Fibroblast of peridontal ligament (primary cell): Measurements from ENCODE around the gene KLHL36.

ENCODE experiments used
- DNase-seq: peaks from one replicate; pipeline ENCODE4 v3.0.0-alpha.2; 2010; ENCODE audit errors: extremely low read depth

KLHL36 gene

DNA sequence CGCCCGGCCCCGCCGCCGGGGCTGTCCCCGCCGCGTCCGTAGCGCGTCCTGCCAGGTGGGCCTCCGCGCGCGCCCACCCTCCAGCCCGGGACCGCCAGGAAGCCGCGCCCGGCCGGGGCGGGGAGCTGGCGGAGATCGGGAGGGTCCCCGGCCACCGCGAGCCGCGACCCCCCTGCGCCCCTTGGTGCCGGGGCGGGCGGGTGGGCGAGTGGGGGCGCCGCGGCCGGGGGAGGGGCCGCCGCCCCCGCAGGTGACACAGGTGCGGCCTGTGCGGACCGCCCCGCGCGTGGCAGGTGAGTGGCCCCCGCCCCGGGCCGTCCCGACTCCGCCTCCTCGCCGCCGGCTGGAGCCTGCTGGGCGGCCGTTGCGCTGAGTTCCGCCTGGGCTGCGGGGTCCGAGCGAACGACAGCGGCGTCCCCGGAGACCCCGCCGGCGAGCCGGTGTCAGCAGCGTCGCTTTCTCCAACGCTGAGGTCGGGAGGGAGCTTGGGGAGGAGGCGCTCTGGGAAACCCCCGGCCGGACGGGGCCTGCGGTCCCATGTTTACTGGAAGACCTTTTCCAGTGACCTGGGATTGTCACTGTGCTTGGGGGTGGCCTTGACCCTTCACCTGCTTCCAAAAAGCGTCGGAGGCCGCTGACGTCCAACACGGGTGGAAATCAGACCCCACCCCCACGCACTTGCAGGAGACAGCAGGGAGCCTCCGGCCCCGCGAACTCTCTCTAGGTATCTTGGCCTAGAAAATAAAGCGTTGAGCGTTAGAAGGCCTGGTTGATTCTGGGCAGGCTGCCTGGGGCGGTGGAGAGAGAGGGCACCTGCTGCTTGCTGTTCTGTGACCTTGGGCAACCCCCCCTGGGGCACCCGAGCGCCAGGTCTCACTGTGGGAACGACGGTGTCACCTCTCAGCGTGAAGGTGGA is 542 bp downstream of the KLHL36 start:
- no peak for DNase-seq

DNA sequence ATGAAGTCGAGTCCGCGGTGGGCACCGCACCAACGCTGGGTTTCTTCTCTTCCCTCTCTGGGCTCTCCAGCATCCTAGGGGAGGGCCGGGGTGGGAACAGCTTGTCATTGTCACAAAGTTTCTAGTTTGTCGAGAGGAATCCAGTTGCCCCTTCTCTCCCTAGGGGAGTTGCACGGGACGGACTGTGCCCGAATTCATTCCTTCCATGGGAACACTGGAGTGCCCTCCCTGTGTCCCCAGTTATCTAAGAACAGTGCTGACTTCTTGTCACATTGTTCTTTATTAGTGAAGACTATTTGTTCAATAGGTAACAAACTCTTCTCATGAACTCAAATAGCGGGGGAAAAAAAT is 1.2 kb downstream of the KLHL36 start:
- DNase-seq = no peak

- DNase-seq = peak; percentile 43
Observed at GRCh38 chr16:84650062-84650991, 2.0 kb downstream of the KLHL36 start.

DNA sequence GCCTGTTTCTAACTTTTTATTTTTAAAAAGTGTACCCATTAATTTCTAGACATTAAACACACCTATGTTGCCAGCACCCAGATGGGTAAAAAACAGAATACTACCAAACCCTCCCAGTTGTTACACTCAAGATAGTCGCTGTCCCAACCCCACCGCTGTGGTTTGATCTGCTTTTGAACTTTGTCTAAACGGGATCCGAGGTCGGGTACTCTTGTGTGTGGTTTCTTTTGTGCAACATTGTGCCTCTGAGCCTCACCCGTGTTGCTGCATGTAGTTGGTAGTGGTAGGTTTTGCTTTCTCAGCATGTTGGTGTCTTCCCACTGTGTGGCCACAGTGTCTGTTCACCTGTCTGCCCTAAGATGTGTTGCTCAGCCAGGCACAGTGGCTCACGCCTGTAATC is 4.3 kb downstream of the KLHL36 start:
- no peak for DNase-seq

GRCh38 chr16:84654238-84654637 is 5.9 kb downstream of the KLHL36 start:
- no peak for DNase-seq

DNA sequence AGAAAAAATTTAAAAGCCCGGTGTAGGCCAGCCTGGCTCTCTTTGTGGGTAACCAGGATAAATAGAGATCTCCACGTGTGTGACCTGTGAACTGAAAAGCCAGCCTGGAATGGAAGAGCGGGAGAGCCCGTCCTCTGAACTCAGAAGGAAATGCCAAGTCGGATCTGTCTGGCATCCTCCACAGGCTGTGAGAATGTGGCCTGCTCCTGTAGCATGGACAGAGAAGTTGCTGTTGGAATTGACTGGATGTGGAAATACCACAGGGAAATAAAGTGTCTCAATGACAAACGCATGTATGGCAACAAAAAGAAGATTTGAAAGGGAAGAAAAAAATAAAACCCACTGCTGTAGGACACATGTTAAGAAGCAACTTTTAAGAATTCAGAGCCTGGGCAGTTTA is 6.7 kb downstream of the KLHL36 start:
- DNase-seq = no peak

DNA sequence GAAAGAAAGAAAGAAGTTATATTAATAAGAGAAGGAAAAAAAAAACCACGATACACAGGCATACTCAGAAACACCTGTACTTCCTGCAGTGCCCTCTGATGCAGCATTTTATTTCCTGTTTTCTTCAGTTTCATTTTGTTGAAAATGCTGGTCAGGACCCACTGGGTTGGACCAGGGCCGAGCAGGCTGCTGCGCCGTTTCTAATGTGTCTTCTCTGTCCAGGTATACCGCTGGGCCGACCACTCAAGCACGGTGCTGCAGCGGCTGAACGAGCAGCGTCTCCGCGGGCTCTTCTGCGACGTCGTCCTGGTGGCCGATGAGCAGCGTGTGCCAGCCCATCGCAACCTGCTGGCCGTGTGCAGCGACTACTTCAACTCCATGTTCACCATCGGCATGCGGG is 8.3 kb downstream of the KLHL36 start:
- DNase-seq = no peak

DNA sequence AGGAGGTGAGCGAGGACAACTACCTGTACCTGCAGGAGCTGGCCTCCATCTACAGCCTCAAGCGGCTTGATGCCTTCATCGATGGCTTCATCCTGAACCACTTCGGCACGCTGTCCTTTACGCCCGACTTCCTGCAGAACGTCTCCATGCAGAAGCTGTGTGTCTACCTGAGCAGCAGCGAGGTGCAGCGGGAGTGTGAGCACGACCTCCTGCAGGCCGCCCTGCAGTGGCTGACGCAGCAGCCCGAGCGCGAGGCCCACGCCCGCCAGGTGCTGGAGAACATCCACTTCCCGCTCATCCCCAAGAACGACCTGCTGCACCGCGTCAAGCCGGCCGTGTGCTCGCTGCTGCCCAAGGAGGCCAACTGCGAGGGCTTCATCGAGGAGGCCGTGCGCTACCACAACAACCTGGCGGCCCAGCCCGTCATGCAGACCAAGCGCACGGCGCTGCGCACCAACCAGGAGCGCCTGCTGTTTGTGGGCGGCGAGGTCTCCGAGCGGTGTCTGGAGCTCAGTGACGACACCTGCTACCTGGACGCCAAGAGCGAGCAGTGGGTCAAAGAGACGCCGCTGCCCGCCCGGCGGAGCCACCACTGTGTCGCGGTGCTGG is 9.0 kb downstream of the KLHL36 start:
- DNase-seq = no peak

DNA sequence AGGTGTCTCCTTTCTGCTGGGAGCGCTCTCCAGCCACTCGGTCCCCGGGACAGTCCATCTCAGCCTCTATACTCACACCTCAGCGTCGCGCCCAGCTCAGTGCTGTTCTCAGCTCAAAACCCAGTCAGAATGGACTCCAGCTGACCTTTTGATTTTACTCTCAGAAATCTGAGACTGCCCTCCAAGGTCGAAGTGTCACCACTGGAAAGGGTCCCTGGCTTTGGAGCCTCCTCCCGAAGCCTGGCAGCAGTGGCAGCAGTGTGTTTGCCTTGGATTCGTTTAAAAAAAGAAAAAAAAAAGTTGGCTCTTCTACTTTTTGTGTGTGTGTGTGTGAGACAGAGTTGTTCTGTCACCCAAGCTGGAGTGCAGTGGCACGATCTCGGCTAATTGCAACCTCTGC is 10.4 kb downstream of the KLHL36 start:
- no peak for DNase-seq

DNA sequence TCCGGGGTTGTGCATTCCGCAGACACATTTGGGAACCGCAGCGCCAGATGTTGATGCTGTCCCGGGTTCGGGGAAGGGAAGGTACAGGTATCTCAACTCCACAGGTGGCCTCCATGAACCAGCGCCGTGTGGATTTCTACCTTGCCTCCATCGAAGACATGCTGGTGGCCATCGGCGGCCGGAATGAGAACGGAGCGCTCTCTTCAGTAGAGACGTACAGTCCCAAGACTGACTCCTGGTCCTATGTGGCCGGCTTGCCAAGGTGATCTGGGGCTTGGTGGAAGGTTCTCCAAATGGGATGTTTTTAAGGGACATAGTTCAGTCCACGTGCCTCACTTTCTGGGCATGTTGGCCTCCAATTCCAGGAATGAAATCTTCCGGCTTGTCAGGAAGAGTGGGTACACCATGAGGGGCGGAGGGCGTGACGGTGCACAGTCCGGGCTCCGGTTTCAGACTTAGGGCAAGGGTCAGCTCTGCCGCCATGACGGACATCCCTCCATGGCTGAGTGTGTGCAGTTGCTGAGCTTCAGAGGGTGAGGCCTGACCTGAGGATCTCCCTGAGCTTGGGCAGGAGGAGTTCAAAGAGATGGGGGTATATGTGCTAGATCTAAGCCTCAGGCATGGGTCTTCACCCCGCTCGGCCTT is 11.5 kb downstream of the KLHL36 start:
- no peak for DNase-seq

GRCh38 chr16:84660973-84661372 is 12.7 kb downstream of the KLHL36 start:
- DNase-seq = no peak

DNA sequence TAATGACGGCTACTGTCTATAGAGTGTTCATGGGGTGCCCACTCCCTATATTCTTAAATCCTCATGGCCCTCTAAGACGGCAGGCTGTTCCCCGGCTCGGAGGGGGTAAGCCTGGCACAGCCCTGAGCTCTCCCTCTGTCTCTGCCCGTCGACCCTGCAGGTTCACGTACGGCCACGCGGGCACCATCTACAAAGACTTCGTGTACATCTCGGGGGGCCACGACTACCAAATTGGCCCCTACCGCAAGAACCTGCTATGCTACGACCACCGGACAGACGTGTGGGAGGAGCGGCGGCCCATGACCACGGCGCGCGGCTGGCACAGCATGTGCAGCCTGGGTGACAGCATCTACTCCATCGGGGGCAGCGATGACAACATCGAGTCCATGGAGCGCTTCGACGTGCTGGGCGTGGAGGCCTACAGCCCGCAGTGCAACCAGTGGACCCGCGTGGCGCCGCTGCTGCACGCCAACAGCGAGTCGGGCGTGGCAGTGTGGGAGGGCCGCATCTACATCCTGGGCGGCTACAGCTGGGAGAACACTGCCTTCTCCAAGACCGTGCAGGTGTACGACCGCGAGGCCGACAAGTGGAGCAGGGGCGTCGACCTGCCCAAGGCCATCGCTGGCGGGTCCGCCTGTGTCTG is 13.2 kb downstream of the KLHL36 start:
- DNase-seq = no peak

DNA sequence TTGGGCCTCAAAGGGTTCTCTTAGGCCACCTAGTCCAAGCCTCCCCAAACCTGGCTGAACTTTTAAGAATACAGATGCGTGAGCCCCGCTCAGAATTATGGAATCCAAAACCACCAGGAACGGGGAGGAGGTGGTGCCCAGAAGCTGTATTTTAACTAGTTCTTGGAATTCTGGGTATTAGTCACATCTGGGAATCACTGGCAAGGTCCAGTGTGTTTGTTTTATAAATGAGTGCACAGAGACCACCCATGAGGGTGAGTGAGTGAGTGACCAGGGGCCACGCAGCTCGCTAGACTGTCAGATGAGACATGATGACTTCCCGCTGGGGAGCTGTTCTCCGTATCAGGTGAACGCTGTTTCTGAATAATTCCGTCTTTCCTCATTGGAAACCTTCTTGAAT is 14.2 kb downstream of the KLHL36 start:
- no peak for DNase-seq

DNA sequence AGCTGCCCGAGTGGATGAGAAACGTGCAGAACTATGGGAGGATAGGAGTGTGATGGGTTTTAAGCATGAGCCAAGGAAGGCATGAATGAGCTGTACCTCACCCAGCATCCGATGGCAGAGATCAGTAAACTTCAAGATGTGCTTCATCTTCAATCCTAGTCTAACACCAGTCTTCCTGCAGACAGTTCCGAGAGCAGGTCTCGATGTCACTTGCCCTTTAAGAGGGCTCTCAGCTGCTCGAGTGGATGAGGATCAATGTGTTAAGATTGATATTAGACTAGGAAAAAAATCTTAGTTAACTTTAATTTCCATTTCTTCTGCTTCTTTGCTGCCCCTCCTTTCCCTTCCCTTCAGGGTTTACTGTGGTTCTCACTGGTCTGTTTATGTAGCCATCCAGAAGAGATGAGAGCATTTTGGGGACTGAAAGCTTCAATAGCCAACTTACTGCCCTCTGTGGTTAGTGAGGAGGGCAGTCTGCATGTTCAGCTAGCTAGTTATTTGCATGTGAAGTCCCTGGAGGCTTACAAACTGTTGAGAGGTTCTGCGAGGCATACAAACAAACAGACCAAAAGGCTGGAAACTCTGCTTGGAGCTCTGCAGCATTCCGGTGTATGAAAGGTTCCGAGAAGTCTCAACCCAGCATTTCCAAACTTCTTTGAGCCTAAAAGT is 15.3 kb downstream of the KLHL36 start:
- peak; percentile 67 for DNase-seq

GRCh38 chr16:84665359-84665758 is 17.0 kb downstream of the KLHL36 start:
- DNase-seq = no peak

DNA sequence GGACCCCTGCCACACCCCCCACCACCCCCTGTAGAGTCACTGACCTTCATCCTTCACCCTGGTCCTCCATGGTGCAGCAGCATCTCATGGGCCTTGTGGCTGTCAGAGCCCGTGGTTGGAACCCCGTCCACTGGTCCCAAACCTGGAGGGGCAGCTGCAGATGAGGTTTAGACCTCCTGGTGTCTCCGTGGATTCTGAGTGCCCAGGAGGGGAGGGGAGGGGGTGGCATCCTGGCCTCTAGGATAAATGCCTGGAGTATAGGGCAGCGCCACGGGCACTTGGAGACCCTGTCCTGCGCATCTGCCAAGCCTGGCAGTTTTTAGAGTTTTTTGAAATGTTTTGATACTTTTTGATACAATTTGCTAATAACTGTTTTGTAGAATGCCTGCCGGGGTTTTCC is 17.5 kb downstream of the KLHL36 start:
- DNase-seq = no peak

GRCh38 chr16:84667600-84668309 is 19.4 kb downstream of the KLHL36 start:
- DNase-seq = no peak

DNA sequence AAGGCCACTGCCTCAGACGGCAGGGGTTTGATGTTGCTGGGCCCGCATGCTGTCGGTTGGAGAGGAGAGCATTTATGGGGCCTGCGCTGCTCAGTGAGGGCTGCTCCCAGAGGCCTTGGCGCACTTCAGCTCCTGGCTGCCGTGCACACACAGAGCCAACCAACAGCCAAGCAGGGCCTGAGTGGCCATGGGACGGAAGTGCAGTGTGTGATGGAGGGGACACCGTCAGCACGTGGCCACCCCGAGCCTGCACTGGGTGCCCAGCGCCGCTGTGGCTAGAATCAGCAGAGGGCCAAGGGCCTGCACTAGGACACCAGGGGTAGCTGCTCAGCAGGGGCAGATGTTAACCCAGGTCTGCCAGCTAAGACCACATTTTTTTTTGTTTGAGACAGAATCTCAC is 21.8 kb downstream of the KLHL36 start:
- no peak for DNase-seq

GRCh38 chr16:84672276-84673202 is 24.2 kb downstream of the KLHL36 start:
- peak; percentile 64 for DNase-seq
